Smooth muscle cell of trachea (primary cell): ENCODE measurements around the gene EEF1AKMT3. TPM values are rescaled to one million over a fixed set of nuclear protein-coding genes. Genes with fewer than 3 reads are reported as not detected.

Source experiments
- total RNA-seq: library from RNA; depleted of rRNA; stranded (reverse); fragments of >200 nt; gene quantifications from 2 replicates; pipeline ENCODE4 v1.2.1, GENCODE V29; 2014

EEF1AKMT3 gene
- total RNA-seq, result 9.3 and 10.3 TPM in 2 replicates

DNA sequence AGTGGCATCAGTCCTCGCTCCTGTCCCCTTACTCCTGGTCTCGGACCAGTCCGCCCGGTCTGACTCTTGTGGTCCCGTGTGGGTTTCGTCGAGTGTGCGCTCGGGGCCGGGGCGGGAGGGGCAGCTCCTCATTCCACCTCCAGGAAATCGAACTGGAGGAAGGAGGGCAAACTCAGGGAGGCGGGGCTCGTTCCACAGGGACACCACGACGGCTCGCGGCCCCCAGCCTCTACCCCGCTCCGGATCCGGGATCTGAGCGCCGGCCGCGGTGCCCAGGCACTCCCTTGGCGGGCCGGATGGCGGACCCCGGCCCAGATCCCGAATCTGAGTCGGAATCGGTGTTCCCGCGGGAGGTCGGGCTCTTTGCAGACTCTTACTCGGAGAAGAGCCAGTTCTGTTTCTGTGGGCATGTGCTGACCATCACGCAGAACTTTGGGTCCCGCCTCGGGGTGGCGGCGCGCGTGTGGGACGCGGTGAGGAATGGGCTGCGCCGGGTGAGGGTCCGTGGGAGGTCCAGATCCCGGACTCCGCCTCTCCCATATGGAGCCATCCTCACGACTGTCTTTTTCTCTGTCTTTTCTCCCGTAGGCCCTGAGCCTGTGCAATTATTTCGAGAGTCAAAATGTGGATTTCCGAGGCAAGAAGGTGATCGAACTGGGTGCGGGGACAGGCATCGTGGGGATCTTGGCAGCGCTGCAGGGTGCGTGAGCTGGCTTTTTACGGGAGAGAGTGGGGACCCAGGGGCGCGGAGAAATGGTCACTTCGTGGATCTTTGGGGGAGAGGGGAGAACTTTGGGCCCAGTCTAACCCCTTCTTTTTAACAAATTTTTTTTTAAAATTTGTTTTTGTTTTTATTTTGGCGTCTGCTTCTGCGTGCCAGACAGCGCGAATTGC, at the start of gene EEF1AKMT3:
Gene EEF1AKMT3 (plus strand): TSS at position 186 of the 894 bp plus-strand sequence. CDS start 111 bp downstream, at position 297.

DNA sequence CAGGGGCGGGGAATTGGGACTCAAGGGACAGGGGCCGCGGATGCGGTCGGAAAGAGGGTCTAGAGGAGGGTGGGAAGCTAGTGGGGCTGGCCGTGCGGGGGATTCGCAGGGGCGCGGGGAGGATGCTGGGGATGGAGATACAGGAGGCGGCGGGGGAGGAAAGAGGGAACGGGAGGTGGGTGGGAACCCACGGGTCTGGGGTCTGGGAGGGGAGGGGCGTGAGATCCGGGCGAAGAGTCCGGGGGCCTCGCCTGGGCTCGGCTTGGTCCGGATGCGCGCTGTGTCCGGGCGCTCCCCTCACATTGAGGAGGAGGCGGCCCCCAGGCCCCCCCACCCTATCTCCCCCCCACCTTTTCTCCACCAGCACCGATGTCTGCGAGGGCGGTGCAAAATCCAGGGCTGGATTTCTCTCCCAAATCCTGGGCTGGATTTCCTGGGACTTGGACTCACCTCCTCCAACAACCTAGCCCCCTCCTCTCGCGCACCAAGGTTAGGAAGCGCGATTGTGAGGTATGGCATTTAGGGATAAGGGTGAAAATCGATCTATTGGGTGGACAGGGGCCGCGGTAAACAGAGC, 33.7 kb upstream of the EEF1AKMT3 start, which contains the start of gene AGAP2:
Gene AGAP2 (minus strand): TSS at position 82 of the 577 bp plus-strand sequence. CDS start 496 bp downstream, outside the sequence.

DNA sequence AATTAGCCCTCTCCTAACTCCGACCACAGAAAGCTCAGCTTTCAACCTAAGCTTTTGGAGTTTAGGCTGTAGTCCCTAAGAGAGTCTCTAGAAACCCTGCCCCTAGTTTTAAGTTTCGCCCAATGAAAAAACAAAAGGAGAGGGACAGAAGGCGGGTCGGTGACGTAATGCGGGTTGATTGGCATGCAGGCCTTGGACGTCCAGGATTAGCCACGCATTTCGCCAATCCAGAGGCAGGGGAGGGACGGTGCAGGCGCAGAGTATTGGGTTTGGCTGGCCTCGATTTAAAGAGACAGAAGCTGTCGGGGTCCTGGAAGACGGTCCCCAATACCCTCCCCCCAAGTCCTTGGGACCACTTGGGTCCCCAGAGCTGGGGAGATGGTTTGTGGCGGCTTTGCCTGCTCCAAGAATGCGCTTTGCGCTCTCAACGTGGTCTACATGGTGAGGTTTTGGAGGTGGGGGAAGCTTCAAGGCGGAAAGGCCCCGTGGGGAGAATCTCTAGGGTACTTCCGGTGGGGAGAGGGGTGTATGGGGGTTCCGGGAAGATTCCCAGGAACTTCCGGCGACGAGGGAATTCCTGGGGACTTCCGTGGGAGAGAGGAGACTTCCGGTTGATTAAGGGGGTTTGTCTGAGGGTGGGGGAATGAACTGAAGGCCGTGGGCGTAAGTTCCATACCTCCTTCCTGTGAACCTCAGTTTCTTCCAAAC, 27.5 kb upstream of the EEF1AKMT3 start, which contains the start of gene TSPAN31:
Gene TSPAN31 (plus strand): TSS at position 263 of the 708 bp plus-strand sequence. CDS start 116 bp downstream, at position 379.

DNA sequence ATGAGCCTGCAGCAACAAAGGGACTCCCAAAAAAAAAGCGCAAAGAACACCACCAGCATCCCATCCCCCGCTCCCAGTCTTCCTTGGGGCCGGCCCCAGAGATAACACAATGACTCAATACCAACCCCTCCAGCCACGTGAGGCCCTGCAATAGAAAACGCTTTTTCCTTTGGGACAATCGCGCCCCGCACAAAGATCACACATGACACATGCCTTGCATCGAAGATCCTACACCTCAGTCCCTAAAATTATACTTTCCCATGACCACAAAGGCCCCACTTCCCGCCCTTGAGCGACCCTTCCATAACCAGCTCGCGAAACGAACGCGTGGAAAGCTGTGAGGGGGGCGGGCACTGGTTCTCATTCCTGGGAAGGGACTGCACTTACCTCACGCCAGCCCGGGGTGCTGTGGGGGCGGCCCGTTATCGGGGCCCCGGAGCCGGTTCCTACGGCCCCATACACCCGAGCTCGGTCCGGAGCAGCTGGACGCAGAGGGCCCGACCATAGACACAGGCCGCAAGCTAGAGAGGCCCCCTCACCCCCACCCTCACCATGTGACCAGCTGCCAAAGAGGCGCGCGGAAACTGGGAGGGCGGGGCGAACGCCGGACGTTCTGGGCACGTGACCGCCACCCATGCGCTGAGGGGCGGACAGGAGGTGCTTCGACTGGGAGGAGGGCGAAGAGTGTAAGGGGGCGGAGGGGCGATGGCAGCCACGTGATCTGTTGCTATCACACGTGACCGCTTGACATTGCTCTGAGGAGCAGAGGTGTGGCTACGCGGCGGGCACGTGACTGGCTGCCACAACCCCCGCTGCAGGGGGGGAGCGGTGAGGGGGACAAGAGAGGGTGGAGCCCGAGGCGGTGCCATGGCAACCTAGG, 20.4 kb upstream of the EEF1AKMT3 start, which contains the start of gene CDK4:
Gene CDK4 (minus strand): TSS at position 523 of the 880 bp plus-strand sequence. CDS start 593 bp downstream, outside the sequence.

DNA sequence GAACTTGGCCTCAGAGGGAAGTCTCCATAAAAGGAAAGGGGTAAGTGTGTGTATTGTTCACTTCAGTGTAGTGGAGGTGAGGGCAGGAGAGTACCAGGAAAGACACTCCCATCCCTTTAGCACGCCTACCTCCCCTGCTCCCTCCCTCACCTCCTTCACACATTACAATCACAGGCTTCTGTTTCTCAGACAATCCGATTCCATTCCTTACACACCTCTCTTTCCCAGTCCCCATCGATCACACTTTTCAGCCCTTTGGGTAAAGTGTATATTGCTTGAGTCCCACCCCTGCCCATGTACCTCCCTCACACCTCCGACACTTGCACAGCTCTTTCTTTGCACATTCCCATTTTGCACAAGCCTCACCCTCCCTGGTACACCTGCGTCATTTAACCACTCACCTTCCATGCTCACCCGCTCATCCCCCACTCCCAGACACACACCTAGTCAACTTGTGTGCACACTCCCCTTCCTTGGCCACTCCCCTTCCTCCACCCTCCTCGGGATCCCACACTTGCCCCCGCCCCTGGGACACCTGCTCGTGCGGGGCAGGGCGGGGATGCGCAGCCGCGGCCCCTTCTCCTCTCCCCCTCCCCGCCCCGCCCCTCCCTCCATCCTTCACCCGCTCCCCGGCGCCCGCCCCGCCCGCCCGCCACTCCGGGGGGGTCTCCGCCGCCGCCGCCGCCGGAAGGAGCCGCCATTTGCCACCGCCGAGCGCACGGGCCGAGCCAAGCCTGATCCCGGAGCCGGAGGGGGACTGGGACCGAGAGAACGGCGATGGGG, 17.8 kb upstream of the EEF1AKMT3 start, which contains the start of gene MARCHF9:
Gene MARCHF9 (plus strand): TSS at position 693 of the 783 bp plus-strand sequence. CDS start 426 bp downstream, outside the sequence.

DNA sequence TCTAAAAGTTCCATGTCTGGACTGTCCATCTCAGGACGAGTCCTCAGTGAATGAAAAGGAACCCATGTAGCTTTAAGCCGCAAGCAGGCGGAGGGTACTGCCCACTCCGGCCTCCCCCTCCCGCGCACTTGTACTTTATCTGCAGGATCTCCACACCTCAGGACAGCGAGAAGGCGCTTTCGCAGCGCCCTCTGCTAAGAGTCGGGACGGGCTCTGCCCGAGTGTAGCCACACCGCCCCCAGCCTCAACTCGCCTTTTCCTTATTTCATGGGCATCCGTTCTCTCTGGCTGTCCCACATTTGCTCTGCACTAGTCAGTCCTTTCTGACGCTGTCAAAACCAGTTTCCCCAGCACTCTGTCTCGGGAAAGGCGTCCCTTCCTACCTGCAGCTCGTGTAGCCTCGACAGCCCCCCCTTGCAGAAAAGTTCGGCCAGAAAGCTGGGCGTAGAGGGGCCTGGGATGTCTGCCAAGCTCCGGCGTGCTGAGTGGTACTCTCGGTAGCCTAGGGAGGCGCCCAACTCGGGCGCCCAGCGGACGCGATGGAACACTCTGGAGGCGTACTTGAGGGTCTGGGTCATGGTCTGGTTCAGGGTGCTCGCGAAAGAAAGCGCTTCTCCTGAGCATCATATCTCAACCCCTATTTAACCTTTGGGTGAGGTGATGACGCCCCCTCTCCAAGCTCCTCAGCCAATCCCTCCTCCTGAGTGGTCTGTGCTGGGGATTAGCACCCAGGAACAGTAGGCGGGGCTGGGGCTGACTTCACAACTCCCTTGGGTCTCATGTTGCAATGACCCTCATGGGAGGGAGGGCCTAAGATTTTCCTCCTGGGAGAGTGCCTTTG, 5.7 kb upstream of the EEF1AKMT3 start, which contains the start of gene CYP27B1:
Gene CYP27B1 (minus strand): TSS at position 615 of the 841 bp plus-strand sequence. CDS start 37 bp downstream, at position 578.

DNA sequence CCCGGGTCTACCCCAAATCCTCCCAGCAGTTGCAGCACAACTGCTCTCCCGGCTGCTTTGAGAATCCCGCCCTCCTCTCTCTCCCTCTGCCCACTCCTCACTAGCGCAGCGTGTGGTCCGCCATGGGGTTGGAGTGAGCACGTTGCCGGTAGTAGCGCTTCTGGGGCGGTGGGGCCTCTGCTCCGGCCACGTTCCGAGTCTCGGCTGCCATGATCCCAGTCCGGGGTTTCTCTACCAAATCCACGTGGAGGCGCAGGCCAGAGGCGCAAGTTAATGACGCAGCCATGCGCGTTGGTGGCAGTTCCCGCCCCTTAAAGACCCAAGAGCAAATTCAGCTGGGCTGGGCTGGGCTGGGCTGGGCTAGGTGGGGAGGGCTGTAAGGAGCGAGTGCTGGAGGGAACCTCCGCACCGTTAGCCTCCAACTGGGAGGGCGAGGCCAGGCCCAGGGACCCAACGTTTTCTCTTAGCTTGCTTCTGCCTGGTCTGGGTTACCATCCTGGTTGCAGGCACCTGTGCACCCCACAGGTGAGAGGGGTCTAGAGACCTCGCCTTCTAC, 463 bp upstream of the EEF1AKMT3 start, which contains the start of gene METTL1:
Gene METTL1 (minus strand): TSS at position 233 of the 556 bp plus-strand sequence. CDS start 22 bp downstream, at position 211.

DNA sequence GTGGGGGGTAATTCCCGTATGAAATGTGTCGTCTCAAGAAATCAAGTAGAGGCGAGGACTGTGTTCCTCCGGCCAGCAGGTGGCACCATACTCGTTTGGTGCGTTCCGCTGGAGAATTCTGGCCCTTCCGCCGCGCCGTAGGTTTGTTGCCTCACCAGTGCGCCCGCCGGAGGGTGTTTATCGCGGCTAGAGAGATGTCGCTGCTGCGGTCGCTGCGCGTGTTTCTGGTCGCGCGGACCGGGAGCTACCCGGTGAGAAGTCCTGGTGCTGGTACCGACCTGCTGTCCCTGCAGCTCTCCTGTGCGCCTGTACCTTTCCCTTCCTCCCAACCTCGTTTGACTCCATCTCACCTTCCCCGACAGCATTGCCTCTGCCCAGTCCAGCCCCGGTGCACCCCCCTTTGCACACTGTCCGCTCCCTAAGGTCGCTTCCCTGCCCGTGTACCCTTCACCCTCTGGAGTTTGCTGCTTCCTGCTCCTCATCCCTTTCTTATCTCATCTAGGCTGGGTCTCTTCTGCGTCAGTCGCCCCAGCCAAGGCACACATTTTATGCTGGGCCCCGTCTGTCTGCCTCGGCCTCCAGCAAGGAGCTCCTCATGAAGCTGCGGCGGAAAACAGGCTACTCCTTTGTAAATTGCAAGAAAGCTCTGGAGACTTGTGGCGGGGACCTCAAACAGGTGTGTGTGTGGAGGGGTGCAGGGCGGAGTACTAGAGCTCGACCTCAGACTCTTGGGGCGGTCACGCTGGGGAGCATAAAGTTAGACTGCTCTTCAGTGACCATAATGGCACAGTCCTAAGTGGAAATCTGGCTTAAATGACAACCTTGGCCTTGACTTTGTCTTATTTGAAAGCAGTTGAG, 10.4 kb downstream of the EEF1AKMT3 start, which contains the start of gene TSFM:
Gene TSFM (plus strand): TSS at position 180 of the 858 bp plus-strand sequence. CDS start 15 bp downstream, at position 195.

Other genes starting within 250 kb of the EEF1AKMT3 start
- gene MBD6, start 249.8 kb upstream of the EEF1AKMT3 start, total RNA-seq, result 7.4 and 10.6 TPM in 2 replicates
- 139 and 156 TPM in 2 replicates for gene DCTN2, start 225.4 kb upstream of the EEF1AKMT3 start, total RNA-seq
- gene KIF5A, start 222.6 kb upstream of the EEF1AKMT3 start, total RNA-seq, result 0.44 and 0.66 TPM in 2 replicates
- gene PIP4K2C, start 181.4 kb upstream of the EEF1AKMT3 start, total RNA-seq, result 17.0 and 20.2 TPM in 2 replicates
- gene DTX3, start 167.8 kb upstream of the EEF1AKMT3 start, total RNA-seq, result 16.9 and 25.0 TPM in 2 replicates
- 24.4 and 51.1 TPM in 2 replicates for gene ARHGEF25, start 161.2 kb upstream of the EEF1AKMT3 start, total RNA-seq
- 0.58 and 1.3 TPM in 2 replicates for gene B4GALNT1, start 139.4 kb upstream of the EEF1AKMT3 start, total RNA-seq
- 283 and 289 TPM in 2 replicates for gene OS9, start 78.5 kb upstream of the EEF1AKMT3 start, total RNA-seq
- 0.15 and 0.50 TPM in 2 replicates for gene AGAP2, start 33.9 kb upstream of the EEF1AKMT3 start, total RNA-seq
- gene TSPAN31, start 27.6 kb upstream of the EEF1AKMT3 start, total RNA-seq, result 66.8 and 85.3 TPM in 2 replicates
- 281 and 285 TPM in 2 replicates for gene CDK4, start 20.3 kb upstream of the EEF1AKMT3 start, total RNA-seq
- 2.9 and 5.1 TPM in 2 replicates for gene MARCHF9, start 17.5 kb upstream of the EEF1AKMT3 start, total RNA-seq
- 0.15 and 0.33 TPM in 2 replicates for gene CYP27B1, start 5.5 kb upstream of the EEF1AKMT3 start, total RNA-seq
- gene METTL1, start 509 bp upstream of the EEF1AKMT3 start, total RNA-seq, result 3.6 and 6.3 TPM in 2 replicates
- 17.2 and 20.5 TPM in 2 replicates for gene TSFM, start 10.2 kb downstream of the EEF1AKMT3 start, total RNA-seq
- 5.1 and 5.5 TPM in 2 replicates for gene AVIL, start 46.1 kb downstream of the EEF1AKMT3 start, total RNA-seq
- gene CTDSP2, start 74.1 kb downstream of the EEF1AKMT3 start, total RNA-seq, result 94.2 and 111 TPM in 2 replicates
- gene ATP23, start 169.0 kb downstream of the EEF1AKMT3 start, total RNA-seq, result 6.9 and 19.2 TPM in 2 replicates